ENCODE results near the gene TMEM220. TPM values are rescaled to one million over a fixed set of nuclear protein-coding genes. Genes with fewer than 3 reads are reported as not detected.
"Not testable (repeated sequence)": the region's sequence is repeated elsewhere in the genome, so short reads cannot be mapped to it uniquely, and the experiment has no call there.

The TMEM220 gene
- total and polyA plus RNA-seq, 2 experiments from 2014 or later, result 0.54 to 9.5 TPM

DNA sequence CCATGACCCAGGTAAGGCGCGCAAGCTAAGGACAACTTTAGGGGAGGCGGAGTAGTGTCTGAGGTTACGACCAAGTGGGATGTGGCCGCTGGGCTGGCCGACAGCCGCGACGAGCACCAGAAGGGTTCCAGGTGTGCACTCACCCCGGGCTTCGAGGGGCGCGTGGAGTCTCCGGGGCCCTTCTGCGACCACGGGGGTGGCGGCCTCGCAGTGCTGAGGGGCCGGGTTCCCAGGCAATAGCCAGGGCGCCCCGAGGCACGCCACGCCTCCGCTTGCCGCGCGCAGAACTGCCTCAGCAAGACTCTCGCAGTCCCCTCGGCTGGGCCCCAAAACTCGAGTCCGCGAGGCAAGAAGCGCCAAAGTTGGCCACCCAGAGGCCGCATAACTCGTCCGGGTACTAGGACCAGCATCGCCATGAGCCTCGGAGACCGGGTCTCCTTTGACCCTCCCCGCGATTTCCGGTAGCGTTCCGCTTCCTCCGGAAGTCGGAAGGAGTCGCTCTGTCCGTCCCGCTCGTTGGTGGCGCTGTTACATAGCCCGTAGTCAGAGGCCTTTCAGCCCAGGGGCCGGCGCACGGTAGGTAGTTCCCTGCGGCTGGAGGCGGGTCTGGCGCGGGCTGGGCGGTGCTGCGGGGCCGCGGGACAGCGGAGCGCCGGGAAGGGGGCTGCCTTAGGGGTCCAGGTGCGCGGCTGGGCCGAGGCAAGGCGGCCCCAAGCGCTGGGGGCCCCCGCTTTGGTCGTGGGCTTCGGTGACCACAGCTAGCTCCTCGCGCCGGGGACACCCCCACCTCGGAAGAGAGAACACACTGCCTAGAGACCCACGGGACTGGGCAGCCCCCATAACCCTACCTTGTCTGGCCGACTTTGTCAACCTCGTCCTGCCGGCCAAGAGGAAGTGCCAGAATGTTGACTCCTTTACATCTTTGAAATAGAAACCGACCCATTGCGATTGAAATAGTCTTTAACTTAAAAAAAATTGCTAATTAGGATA is 32.4 kb downstream of the TMEM220 start, which contains the start of the genes ADPRM and SCO1:
ADPRM (plus strand) TSS at position 503 of the 990 bp plus-strand sequence. CDS start 7,333 bp downstream, outside the sequence.
SCO1 (minus strand) TSS at position 442 of the 990 bp plus-strand sequence; CDS start at position 416, 26 bp downstream.
- Histone ChIP-seq H3K9ac (peak within 1 kb of the TSS; percentile 87), H3K79me2 (ENCODE audit: insufficient read depth) (peaks cover 91% of the 10 kb centered on the region), H3K27ac (peak within 1 kb of the TSS; percentile 86), H3K4me2 (ENCODE audit: unreplicated experiment) (peak within 1 kb of the TSS; percentile 87), H2AFZ (peak within 1 kb of the TSS; percentile 81), H3K9me2 (ENCODE audit: insufficient read depth) (no peaks in the 10 kb centered on the region), H3K36me3 (ENCODE audit: low read depth) (peaks cover 24% of the 10 kb centered on the region; the same call in 1 of the 2 replicates), H3F3A (ENCODE audit: insufficient read depth) (peaks cover 10% of the 10 kb centered on the region), H3K9me3 (ENCODE audit: low read depth) (no peaks in the 10 kb centered on the region), H3K4me1 (ENCODE audit: insufficient read depth) (peaks cover 25% of the 10 kb centered on the region), H3K27me3 (replicated peaks; ENCODE audit: insufficient read depth) (no peaks in the 10 kb centered on the region), H4K20me1 (ENCODE audit: insufficient read depth) (no peaks in the 10 kb centered on the region), H3K4me3 (peak within 1 kb of the TSS; percentile 88)
- in situ Hi-C loops (cut with MboI), result no loop called here
- TF ChIP-seq EZH2phosphoT487 (IDR thresholded peaks at IDR 0.05; ENCODE audit: insufficient read depth, low read depth), result no peak
- no peak for TF ChIP-seq EZH2 (IDR thresholded peaks at IDR 0.05; ENCODE audit: insufficient read depth, poor library complexity, severe bottlenecking)
- DNase-seq, result peak; percentile 98
- 1% methylated on average over 64 to 82 of the region's 84 CpGs for WGBS, 2 experiments (ENCODE audit: low coverage in 1 of 2, low lambda C conversion rate in 2 of 2, missing lambda C conversion rate in 2 of 2)

GRCh38 chr17:10695875-10696407 is 33.9 kb downstream of the TMEM220 start:
- Histone ChIP-seq H3K9ac (peak overlapping the region; percentile 87), H3K79me2 (ENCODE audit: insufficient read depth) (peaks cover 91% of the 10 kb centered on the region), H2AFZ (peak overlapping the region; percentile 81; the same call in 1 of the 2 replicates), H3K36me3 (ENCODE audit: low read depth) (peaks cover 27% of the 10 kb centered on the region; the same call in 1 of the 2 replicates), H3K4me2 (ENCODE audit: unreplicated experiment) (peak overlapping the region; percentile 87), H3K4me3 (peak overlapping the region; percentile 88), H3K4me1 (ENCODE audit: insufficient read depth) (peaks cover 22% of the 10 kb centered on the region)
- H3K9me3 ChIP-seq (ENCODE audit: low read depth); H3K27me3 ChIP-seq (replicated peaks; ENCODE audit: insufficient read depth); H4K20me1 ChIP-seq (ENCODE audit: insufficient read depth); H3K9me2 ChIP-seq (ENCODE audit: insufficient read depth); DNase-seq; H3K27ac ChIP-seq; in situ Hi-C loops (cut with MboI); H3F3A ChIP-seq (ENCODE audit: insufficient read depth): not testable (repeated sequence)
- WGBS, 2 experiments (ENCODE audit: low coverage in 1 of 2, low lambda C conversion rate in 2 of 2, missing lambda C conversion rate in 2 of 2), result 81 to 84% methylated on average over 15 to 17 of the region's 17 CpGs

DNA sequence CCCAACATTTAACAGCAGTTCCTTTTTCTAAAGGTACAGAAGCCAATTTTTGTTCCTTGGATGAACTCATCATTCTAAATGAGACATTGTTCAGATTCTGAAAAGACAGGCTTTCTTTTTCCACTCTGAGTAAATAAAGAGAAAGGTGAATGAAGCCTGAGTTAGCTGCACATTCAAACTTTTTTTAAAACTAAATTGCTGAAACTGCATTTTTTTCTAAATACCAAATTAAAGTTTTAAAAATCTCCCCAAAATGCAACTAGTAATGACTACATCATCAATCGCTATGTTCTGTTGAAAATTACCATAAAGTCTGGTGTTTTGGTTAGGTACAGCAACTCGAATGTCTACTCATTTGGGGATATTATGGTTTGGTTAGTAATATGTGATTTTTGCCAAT is 42.3 kb downstream of the TMEM220 start:
- Histone ChIP-seq H3K9ac (no peak overlapping the region), H3K27me3 (replicated peaks; ENCODE audit: insufficient read depth) (no peaks in the 10 kb centered on the region), H3K9me2 (ENCODE audit: insufficient read depth) (no peaks in the 10 kb centered on the region), H3K4me3 (no peak overlapping the region), H3K27ac (no peak overlapping the region), H4K20me1 (ENCODE audit: insufficient read depth) (peaks cover 7% of the 10 kb centered on the region; the same call in 1 of the 2 replicates), H3F3A (ENCODE audit: insufficient read depth) (peaks cover 9% of the 10 kb centered on the region), H2AFZ (no peak overlapping the region), H3K9me3 (ENCODE audit: low read depth) (no peaks in the 10 kb centered on the region), H3K4me2 (ENCODE audit: unreplicated experiment) (no peak overlapping the region), H3K36me3 (ENCODE audit: low read depth) (peaks cover 38% of the 10 kb centered on the region), H3K79me2 (ENCODE audit: insufficient read depth) (peaks cover 72% of the 10 kb centered on the region), H3K4me1 (ENCODE audit: insufficient read depth) (peaks cover 4% of the 10 kb centered on the region)
- 96 to 98% methylated on average over 2 of the region's 2 CpGs for WGBS, 2 experiments (ENCODE audit: low coverage in 1 of 2, low lambda C conversion rate in 2 of 2, missing lambda C conversion rate in 2 of 2)
- DNase-seq, result no peak
- TF ChIP-seq EZH2phosphoT487 (IDR thresholded peaks at IDR 0.05; ENCODE audit: insufficient read depth, low read depth), result no peak
- in situ Hi-C loops (cut with MboI), result no loop called here

DNA sequence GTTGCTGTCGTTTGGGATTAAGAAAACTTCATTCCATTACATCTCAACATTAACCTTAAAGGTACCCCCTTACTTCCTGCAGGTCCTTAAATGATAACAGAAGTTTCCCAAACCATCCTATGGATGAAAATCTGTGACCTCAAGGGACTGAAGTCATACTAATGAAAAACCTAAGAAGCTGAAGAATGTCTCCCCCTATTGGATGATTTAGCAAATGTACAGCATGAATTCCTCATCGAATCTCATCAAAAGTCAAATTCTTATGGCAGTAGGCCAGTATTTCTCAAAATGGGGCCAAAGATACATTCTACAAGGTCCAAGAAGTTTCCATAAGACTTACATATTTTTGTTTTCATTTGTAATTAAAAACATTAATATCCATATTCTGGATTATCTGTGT is 46.0 kb downstream of the TMEM220 start:
- H3K9me3 ChIP-seq (ENCODE audit: low read depth), result no peaks in the 10 kb centered on the region
- H2AFZ ChIP-seq, result no peak overlapping the region
- H3F3A ChIP-seq (ENCODE audit: insufficient read depth), result peaks cover 16% of the 10 kb centered on the region
- H3K4me3 ChIP-seq, result no peak overlapping the region
- in situ Hi-C loops (cut with MboI), result no loop called here
- peaks cover 18% of the 10 kb centered on the region for H3K4me1 ChIP-seq (ENCODE audit: insufficient read depth)
- H4K20me1 ChIP-seq (ENCODE audit: insufficient read depth), result peaks cover 7% of the 10 kb centered on the region; the same call in 1 of the 2 replicates
- TF ChIP-seq EZH2phosphoT487 (IDR thresholded peaks at IDR 0.05; ENCODE audit: insufficient read depth, low read depth), result no peak
- TF ChIP-seq EZH2 (IDR thresholded peaks at IDR 0.05; ENCODE audit: insufficient read depth, poor library complexity, severe bottlenecking), result no peak
- H3K36me3 ChIP-seq (ENCODE audit: low read depth), result peaks cover 42% of the 10 kb centered on the region
- DNase-seq, result peak; percentile 39
- no peak overlapping the region for H3K27ac ChIP-seq
- no peak overlapping the region for H3K4me2 ChIP-seq (ENCODE audit: unreplicated experiment)
- H3K79me2 ChIP-seq (ENCODE audit: insufficient read depth), result peaks cover 35% of the 10 kb centered on the region
- H3K27me3 ChIP-seq (replicated peaks; ENCODE audit: insufficient read depth), result no peaks in the 10 kb centered on the region
- WGBS, 2 experiments (ENCODE audit: low coverage in 1 of 2, low lambda C conversion rate in 2 of 2, missing lambda C conversion rate in 2 of 2), result 49 to 50% methylated on average over 2 of the region's 2 CpGs
- no peak overlapping the region for H3K9ac ChIP-seq
- H3K9me2 ChIP-seq (ENCODE audit: insufficient read depth), result no peaks in the 10 kb centered on the region

Measured in GM23248 (cell line).